Memory B cell (primary cell): Measurements from ENCODE around the gene NOG.

ENCODE experiments used
- ATAC-seq: fragments of 150-1000 bp; cut with Tn5 transposase; 2 replicates; pipeline ENCODE4 v1.10.0; 2021; ENCODE audit warnings: low read depth, mild to moderate bottlenecking, moderate library complexity
- DNase-seq, 2 donors: peaks; one replicate each; pipeline ENCODE4 v3.0.0; 2022; ENCODE audit warnings: low spot score in 2 of 2
- H3K27ac Mint-ChIP-seq: one replicate; pipeline ENCODE4 v1.8.0; 2022; ENCODE audit warnings: mild to moderate bottlenecking, moderate library complexity, mixed read lengths
- H3K27me3 Mint-ChIP-seq: one replicate; pipeline ENCODE4 v1.8.0; 2022; ENCODE audit warnings: mixed read lengths
- H3K36me3 Mint-ChIP-seq: one replicate; pipeline ENCODE4 v1.8.0; 2022; ENCODE audit warnings: mild to moderate bottlenecking, mixed read lengths
- H3K4me1 Mint-ChIP-seq: one replicate; pipeline ENCODE4 v1.8.0; 2022; ENCODE audit warnings: mixed read lengths
- H3K4me3 Mint-ChIP-seq: one replicate; pipeline ENCODE4 v1.8.0; 2022; ENCODE audit warnings: mild to moderate bottlenecking, moderate library complexity, mixed read lengths
- H3K9me3 Mint-ChIP-seq: one replicate; pipeline ENCODE4 v1.8.0; 2022; ENCODE audit warnings: mixed read lengths

Gene NOG

GRCh38 chr17:56593646-56594319 is at the start of gene NOG:
NOG (plus strand) TSS chr17:56593699; CDS start chr17:56594224, 525 bp downstream.
- Mint-ChIP-seq H3K4me1 (peaks cover 15% of the 10 kb centered on the region), H3K9me3 (no peaks in the 10 kb centered on the region), H3K27ac (no peak within 1 kb of the TSS), H3K36me3 (no peaks in the 10 kb centered on the region), H3K27me3 (peaks cover 31% of the 10 kb centered on the region), H3K4me3 (peak within 1 kb of the TSS; percentile 73)
- DNase-seq (peak; percentile 16 to 37), ATAC-seq (peak; percentile 36)

GRCh38 chr17:56545106-56545505 is 48.4 kb upstream of the NOG start:
- H3K27me3 Mint-ChIP-seq: peaks cover 15% of the 10 kb centered on the region
- no peak overlapping the region for H3K4me3 Mint-ChIP-seq
- DNase-seq (no peak), ATAC-seq (no peak)
- H3K4me1 Mint-ChIP-seq: no peaks in the 10 kb centered on the region
- H3K36me3 Mint-ChIP-seq: no peaks in the 10 kb centered on the region
- peaks cover 4% of the 10 kb centered on the region for H3K9me3 Mint-ChIP-seq
- no peak overlapping the region for H3K27ac Mint-ChIP-seq

- H3K27me3 Mint-ChIP-seq: peaks cover 13% of the 10 kb centered on the region
- no peak for DNase-seq
- no peak overlapping the region for H3K4me3 Mint-ChIP-seq
- H3K9me3 Mint-ChIP-seq: peaks cover 2% of the 10 kb centered on the region
- no peaks in the 10 kb centered on the region for H3K36me3 Mint-ChIP-seq
- H3K27ac Mint-ChIP-seq: no peak overlapping the region
- no peaks in the 10 kb centered on the region for H3K4me1 Mint-ChIP-seq
- ATAC-seq: no peak
Observed at GRCh38 chr17:56545930-56546329, 47.6 kb upstream of the NOG start.

- Mint-ChIP-seq H3K27me3 (peaks cover 10% of the 10 kb centered on the region), H3K9me3 (peaks cover 12% of the 10 kb centered on the region), H3K36me3 (no peaks in the 10 kb centered on the region), H3K4me3 (no peak overlapping the region), H3K4me1 (no peaks in the 10 kb centered on the region), H3K27ac (no peak overlapping the region)
- DNase-seq (no peak), ATAC-seq (no peak)
Observed at GRCh38 chr17:56548661-56549060, 44.8 kb upstream of the NOG start.

GRCh38 chr17:56549501-56549900 is 44.0 kb upstream of the NOG start:
- peaks cover 7% of the 10 kb centered on the region for H3K27me3 Mint-ChIP-seq
- H3K4me3 Mint-ChIP-seq: no peak overlapping the region
- H3K4me1 Mint-ChIP-seq: no peaks in the 10 kb centered on the region
- H3K27ac Mint-ChIP-seq: no peak overlapping the region
- no peak for DNase-seq
- H3K36me3 Mint-ChIP-seq: peaks cover under 1% of the 10 kb centered on the region
- H3K9me3 Mint-ChIP-seq: peaks cover 12% of the 10 kb centered on the region
- ATAC-seq: no peak

- peaks cover 4% of the 10 kb centered on the region for H3K27me3 Mint-ChIP-seq
- peaks cover 3% of the 10 kb centered on the region for H3K9me3 Mint-ChIP-seq
- no peak overlapping the region for H3K4me3 Mint-ChIP-seq
- H3K27ac Mint-ChIP-seq: no peak overlapping the region
- no peaks in the 10 kb centered on the region for H3K4me1 Mint-ChIP-seq
- ATAC-seq: no peak
- H3K36me3 Mint-ChIP-seq: peaks cover 2% of the 10 kb centered on the region
- DNase-seq: no peak
Observed at GRCh38 chr17:56557682-56558081, 35.8 kb upstream of the NOG start.

GRCh38 chr17:56558088-56558487 is 35.4 kb upstream of the NOG start:
- peaks cover 2% of the 10 kb centered on the region for H3K9me3 Mint-ChIP-seq
- no peak for ATAC-seq

GRCh38 chr17:56570199-56570598 is 23.3 kb upstream of the NOG start:
- Mint-ChIP-seq H3K27me3 (peaks cover 3% of the 10 kb centered on the region), H3K9me3 (no peaks in the 10 kb centered on the region), H3K36me3 (no peaks in the 10 kb centered on the region), H3K4me1 (no peaks in the 10 kb centered on the region), H3K4me3 (no peak overlapping the region), H3K27ac (no peak overlapping the region)
- DNase-seq (no peak), ATAC-seq (no peak)

More at GRCh38 chr17:56558088-56558487, 35.4 kb upstream of the NOG start:
- Mint-ChIP-seq H3K27ac (no peak overlapping the region), H3K27me3 (peaks cover 4% of the 10 kb centered on the region), H3K4me3 (no peak overlapping the region), H3K4me1 (no peaks in the 10 kb centered on the region), H3K36me3 (peaks cover 2% of the 10 kb centered on the region)
- DNase-seq: no peak

GRCh38 chr17:56571456-56571855 is 22.0 kb upstream of the NOG start:
- DNase-seq: no peak
- H3K36me3 Mint-ChIP-seq: no peaks in the 10 kb centered on the region
- peaks cover 3% of the 10 kb centered on the region for H3K27me3 Mint-ChIP-seq

GRCh38 chr17:56577190-56577842 is 16.2 kb upstream of the NOG start:
- H3K4me1 Mint-ChIP-seq: no peaks in the 10 kb centered on the region
- peaks cover 7% of the 10 kb centered on the region for H3K27me3 Mint-ChIP-seq
- no peak overlapping the region for H3K27ac Mint-ChIP-seq
- H3K9me3 Mint-ChIP-seq: peaks cover 4% of the 10 kb centered on the region
- no peak for ATAC-seq
- H3K4me3 Mint-ChIP-seq: no peak overlapping the region
- DNase-seq: no peak
- H3K36me3 Mint-ChIP-seq: no peaks in the 10 kb centered on the region

More at GRCh38 chr17:56571456-56571855, 22.0 kb upstream of the NOG start:
- no peak for ATAC-seq
- H3K4me3 Mint-ChIP-seq: no peak overlapping the region
- H3K4me1 Mint-ChIP-seq: no peaks in the 10 kb centered on the region
- no peaks in the 10 kb centered on the region for H3K9me3 Mint-ChIP-seq
- no peak overlapping the region for H3K27ac Mint-ChIP-seq

GRCh38 chr17:56577843-56578204 is 15.7 kb upstream of the NOG start:
- Mint-ChIP-seq H3K4me1 (no peaks in the 10 kb centered on the region), H3K4me3 (no peak overlapping the region), H3K27me3 (peaks cover 9% of the 10 kb centered on the region), H3K36me3 (no peaks in the 10 kb centered on the region), H3K9me3 (peaks cover 4% of the 10 kb centered on the region), H3K27ac (no peak overlapping the region)
- DNase-seq (no peak), ATAC-seq (no peak)

- DNase-seq (no peak), ATAC-seq (no peak)
- no peaks in the 10 kb centered on the region for H3K4me1 Mint-ChIP-seq
- no peak overlapping the region for H3K4me3 Mint-ChIP-seq
- H3K27me3 Mint-ChIP-seq: peaks cover 13% of the 10 kb centered on the region
- H3K27ac Mint-ChIP-seq: no peak overlapping the region
- no peaks in the 10 kb centered on the region for H3K36me3 Mint-ChIP-seq
- H3K9me3 Mint-ChIP-seq: peaks cover 4% of the 10 kb centered on the region
Observed at GRCh38 chr17:56581635-56582627, 11.6 kb upstream of the NOG start.

GRCh38 chr17:56583772-56584171 is 9.7 kb upstream of the NOG start:
- Mint-ChIP-seq H3K36me3 (no peaks in the 10 kb centered on the region), H3K4me3 (no peak overlapping the region), H3K27ac (no peak overlapping the region), H3K27me3 (peaks cover 21% of the 10 kb centered on the region), H3K9me3 (peaks cover 4% of the 10 kb centered on the region), H3K4me1 (no peaks in the 10 kb centered on the region)
- ATAC-seq: no peak
- no peak for DNase-seq

GRCh38 chr17:56587298-56587697 is 6.2 kb upstream of the NOG start:
- H3K36me3 Mint-ChIP-seq: no peaks in the 10 kb centered on the region
- peaks cover 31% of the 10 kb centered on the region for H3K27me3 Mint-ChIP-seq
- peaks cover 1% of the 10 kb centered on the region for H3K4me1 Mint-ChIP-seq
- no peak overlapping the region for H3K27ac Mint-ChIP-seq
- H3K9me3 Mint-ChIP-seq: no peaks in the 10 kb centered on the region
- ATAC-seq: no peak
- no peak for DNase-seq
- H3K4me3 Mint-ChIP-seq: no peak overlapping the region
